Progenitor cell of endocrine pancreas (in vitro differentiated cells): ENCODE measurements around the gene PRRC2A. TPM values are rescaled to one million over a fixed set of nuclear protein-coding genes. Genes with fewer than 3 reads are reported as not detected.
A peak's percentile ranks its signal among the peaks of the same experiment; 100 is the strongest.

Experiments used
- DNase-seq: peaks from one replicate; pipeline ENCODE4 v3.0.0; 2021; ENCODE audit warnings: low spot score; ENCODE audit not compliant: unreplicated experiment
- H3K27ac Mint-ChIP-seq: 2 replicates; pipeline ENCODE4 v1.8.0; 2021; ENCODE audit warnings: mild to moderate bottlenecking, moderate library complexity, mixed read lengths
- H3K27me3 Mint-ChIP-seq: 2 replicates; pipeline ENCODE4 v1.8.0; 2021; ENCODE audit warnings: mixed read lengths
- H3K36me3 Mint-ChIP-seq: 2 replicates; pipeline ENCODE4 v1.8.0; 2022; ENCODE audit warnings: mixed read lengths; ENCODE audit not compliant: insufficient read depth
- H3K4me1 Mint-ChIP-seq: 2 replicates; pipeline ENCODE4 v1.8.0; 2021; ENCODE audit warnings: low read depth, mixed read lengths
- H3K4me3 Mint-ChIP-seq: 2 replicates; pipeline ENCODE4 v1.8.0; 2021; ENCODE audit warnings: low read depth, mild to moderate bottlenecking, moderate library complexity, mixed read lengths
- H3K9me3 Mint-ChIP-seq: 2 replicates; pipeline ENCODE4 v1.8.0; 2021; ENCODE audit warnings: low read depth, mixed read lengths
- total RNA-seq: library from RNA; stranded (reverse); gene quantifications from 2 replicates; pipeline ENCODE4 v1.2.1, GENCODE V29; 2021
- TF ChIP-seq, protein P1 (sequence below): fragments of 200-600 bp; sonication (generic); IDR thresholded peaks from one replicate; pipeline ENCODE4 v1.5.0; 2021; ENCODE audit warnings: antibody characterized with exemption, mild to moderate bottlenecking; ENCODE audit not compliant: unreplicated experiment

Gene PRRC2A
- total RNA-seq, 1 donor from 2014 or later: 272 TPM

DNA sequence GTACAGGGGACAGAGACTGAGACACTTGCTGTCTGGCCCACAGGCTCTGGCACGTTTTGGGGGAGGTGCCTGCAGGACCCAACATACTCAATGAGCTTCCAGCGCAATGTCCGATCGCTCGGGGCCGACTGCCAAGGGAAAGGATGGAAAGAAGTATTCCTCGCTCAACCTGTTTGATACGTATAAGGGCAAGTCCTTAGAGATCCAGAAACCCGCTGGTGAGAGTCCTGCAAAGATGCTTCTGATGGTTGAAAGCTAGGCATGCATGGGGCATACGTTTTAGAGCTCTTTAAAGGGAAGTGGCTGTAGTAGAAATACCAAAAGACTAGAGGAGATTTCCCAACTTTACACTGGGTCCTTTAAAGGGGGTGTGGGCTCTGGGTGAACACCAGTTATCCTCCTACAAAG, 2.2 kb downstream of the PRRC2A start:
- Mint-ChIP-seq H3K27ac (peak overlapping the region; percentile 96), H3K4me3 (peak overlapping the region; percentile 89), H3K27me3 (no peaks in the 10 kb centered on the region), H3K9me3 (no peaks in the 10 kb centered on the region), H3K36me3 (peaks cover 32% of the 10 kb centered on the region), H3K4me1 (peaks cover 14% of the 10 kb centered on the region)
- no peak for DNase-seq
- TF ChIP-seq, protein P1, sequence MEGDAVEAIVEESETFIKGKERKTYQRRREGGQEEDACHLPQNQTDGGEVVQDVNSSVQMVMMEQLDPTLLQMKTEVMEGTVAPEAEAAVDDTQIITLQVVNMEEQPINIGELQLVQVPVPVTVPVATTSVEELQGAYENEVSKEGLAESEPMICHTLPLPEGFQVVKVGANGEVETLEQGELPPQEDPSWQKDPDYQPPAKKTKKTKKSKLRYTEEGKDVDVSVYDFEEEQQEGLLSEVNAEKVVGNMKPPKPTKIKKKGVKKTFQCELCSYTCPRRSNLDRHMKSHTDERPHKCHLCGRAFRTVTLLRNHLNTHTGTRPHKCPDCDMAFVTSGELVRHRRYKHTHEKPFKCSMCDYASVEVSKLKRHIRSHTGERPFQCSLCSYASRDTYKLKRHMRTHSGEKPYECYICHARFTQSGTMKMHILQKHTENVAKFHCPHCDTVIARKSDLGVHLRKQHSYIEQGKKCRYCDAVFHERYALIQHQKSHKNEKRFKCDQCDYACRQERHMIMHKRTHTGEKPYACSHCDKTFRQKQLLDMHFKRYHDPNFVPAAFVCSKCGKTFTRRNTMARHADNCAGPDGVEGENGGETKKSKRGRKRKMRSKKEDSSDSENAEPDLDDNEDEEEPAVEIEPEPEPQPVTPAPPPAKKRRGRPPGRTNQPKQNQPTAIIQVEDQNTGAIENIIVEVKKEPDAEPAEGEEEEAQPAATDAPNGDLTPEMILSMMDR: no peak

DNA sequence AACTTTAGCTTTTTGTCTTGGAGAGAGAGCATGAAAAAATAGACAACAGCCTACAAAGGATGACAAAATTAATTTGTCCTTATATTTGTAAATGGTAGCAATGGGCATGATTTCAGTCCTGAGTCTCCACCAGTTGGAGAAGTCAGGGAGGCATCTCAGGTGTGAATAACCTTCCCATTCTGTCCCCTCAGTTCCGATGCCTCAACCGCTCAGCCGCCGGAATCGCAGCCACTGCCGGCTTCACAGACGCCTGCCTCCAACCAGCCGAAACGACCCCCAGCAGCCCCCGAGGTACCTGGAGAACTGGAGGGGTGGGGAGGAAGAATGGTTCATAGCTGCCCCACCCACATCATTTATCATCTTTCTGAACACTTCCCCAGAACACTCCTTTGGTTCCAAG, 3.6 kb downstream of the PRRC2A start:
- Mint-ChIP-seq H3K27me3 (no peaks in the 10 kb centered on the region), H3K4me1 (peaks cover 14% of the 10 kb centered on the region), H3K4me3 (no peak overlapping the region), H3K9me3 (no peaks in the 10 kb centered on the region), H3K27ac (peak overlapping the region; percentile 50), H3K36me3 (peaks cover 38% of the 10 kb centered on the region)
- no peak for DNase-seq
- TF ChIP-seq, protein P1: no peak

DNA sequence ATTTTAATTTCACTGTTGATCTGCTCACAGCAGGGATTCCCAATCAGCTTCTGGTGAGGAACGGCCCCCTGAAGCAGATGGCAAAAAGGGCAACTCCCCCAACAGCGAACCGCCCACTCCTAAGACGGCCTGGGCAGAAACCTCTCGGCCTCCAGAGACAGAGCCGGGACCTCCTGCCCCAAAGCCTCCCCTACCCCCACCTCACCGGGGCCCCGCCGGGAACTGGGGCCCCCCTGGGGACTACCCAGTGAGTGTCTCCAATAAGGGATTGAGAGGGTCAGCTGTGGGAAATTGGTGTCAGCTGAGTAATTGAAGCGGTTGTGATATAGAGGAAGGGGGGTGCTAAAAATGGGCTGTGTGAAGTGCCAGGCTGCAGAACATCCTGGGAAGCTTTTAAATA, 6.4 kb downstream of the PRRC2A start:
- H3K4me3 Mint-ChIP-seq: no peak overlapping the region
- DNase-seq: no peak
- peaks cover 10% of the 10 kb centered on the region for H3K4me1 Mint-ChIP-seq
- H3K36me3 Mint-ChIP-seq: peaks cover 48% of the 10 kb centered on the region
- TF ChIP-seq, protein P1: no peak
- H3K27me3 Mint-ChIP-seq: no peaks in the 10 kb centered on the region
- peak overlapping the region; percentile 19 for H3K27ac Mint-ChIP-seq
- H3K9me3 Mint-ChIP-seq: no peaks in the 10 kb centered on the region

DNA sequence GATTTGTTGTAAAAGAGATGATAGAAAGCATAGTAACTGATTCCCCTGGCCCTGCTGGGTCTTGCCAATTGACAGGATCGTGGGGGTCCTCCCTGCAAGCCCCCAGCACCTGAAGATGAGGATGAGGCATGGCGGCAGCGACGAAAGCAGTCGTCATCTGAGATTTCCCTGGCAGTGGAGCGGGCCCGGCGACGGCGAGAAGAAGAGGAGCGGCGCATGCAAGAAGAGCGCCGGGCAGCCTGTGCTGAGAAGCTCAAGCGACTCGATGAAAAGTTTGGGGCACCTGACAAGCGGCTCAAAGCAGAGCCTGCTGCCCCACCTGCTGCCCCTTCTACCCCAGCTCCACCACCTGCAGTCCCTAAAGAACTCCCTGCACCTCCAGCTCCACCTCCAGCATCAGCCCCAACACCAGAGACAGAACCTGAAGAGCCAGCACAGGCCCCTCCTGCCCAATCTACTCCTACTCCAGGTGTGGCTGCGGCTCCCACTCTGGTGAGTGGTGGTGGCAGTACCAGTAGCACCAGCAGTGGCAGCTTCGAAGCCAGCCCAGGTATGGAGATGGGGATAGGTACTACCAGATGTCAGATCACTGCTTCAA, 7.3 kb downstream of the PRRC2A start:
- no peaks in the 10 kb centered on the region for H3K9me3 Mint-ChIP-seq
- H3K36me3 Mint-ChIP-seq: peaks cover 42% of the 10 kb centered on the region
- DNase-seq: no peak
- peaks cover 1% of the 10 kb centered on the region for H3K4me1 Mint-ChIP-seq
- no peaks in the 10 kb centered on the region for H3K27me3 Mint-ChIP-seq
- TF ChIP-seq, protein P1: no peak
- H3K27ac Mint-ChIP-seq: no peak overlapping the region
- H3K4me3 Mint-ChIP-seq: no peak overlapping the region

DNA sequence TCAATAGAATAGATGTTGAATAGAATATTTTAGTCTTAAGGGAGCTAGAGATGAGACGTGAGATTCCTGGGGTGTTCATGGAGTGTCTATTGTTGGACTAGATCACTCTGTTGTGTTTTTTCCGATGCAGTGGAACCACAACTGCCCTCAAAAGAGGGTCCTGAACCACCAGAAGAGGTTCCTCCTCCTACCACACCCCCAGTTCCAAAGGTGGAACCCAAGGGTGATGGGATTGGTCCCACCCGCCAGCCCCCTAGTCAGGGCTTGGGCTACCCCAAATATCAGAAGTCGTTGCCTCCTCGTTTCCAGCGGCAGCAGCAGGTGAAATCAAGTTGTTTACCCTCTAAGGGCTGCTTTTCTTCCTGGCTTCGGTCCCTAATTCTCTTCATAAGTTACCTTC, 8.5 kb downstream of the PRRC2A start:
- Mint-ChIP-seq H3K36me3 (peaks cover 42% of the 10 kb centered on the region), H3K27ac (no peak overlapping the region), H3K27me3 (no peaks in the 10 kb centered on the region), H3K4me3 (no peak overlapping the region), H3K9me3 (no peaks in the 10 kb centered on the region), H3K4me1 (no peaks in the 10 kb centered on the region)
- DNase-seq: no peak
- TF ChIP-seq, protein P1: no peak
